K562 (cell line): ENCODE measurements around the gene PRELID2. TPM values are rescaled to one million over a fixed set of nuclear protein-coding genes. Genes with fewer than 3 reads are reported as not detected.

Experiments
- ATAC-seq: fragments of 200-7000 bp; cut with Tn5 transposase; 3 replicates; pipeline ENCODE4 v1.9.1; 2020; ENCODE audit warnings: moderate library complexity
- BruUV-seq: library from RNA; stranded (reverse); fragments of 400-500 nt; replicated peaks from 2 replicates; lab custom pipeline; 2021; lab: Mats Ljungman, UMichigan
- CTCF ChIA-PET: fragments of 300-600 bp; formaldehyde crosslinking; extraction: SDS; loops from one replicate; lab custom pipeline; 2021; ENCODE audit warnings: low intra/inter-chr PET ratio; lab: Yijun Ruan, JAX
- POLR2A ChIA-PET: fragments of 300-600, 350-650 bp; sonication (Branson Sonifier 250); formaldehyde crosslinking; extraction: SDS; loops from one replicate; lab custom pipeline; 2021; ENCODE audit warnings: antibody characterized with exemption, inconsistent platforms; lab: Yijun Ruan, JAX
- DNase-seq, 4 experiments: peaks; one replicate each; pipeline versions ENCODE4 v3.0.0 to v3.0.0-alpha.2; 2011 to 2018; ENCODE audit warnings: low spot score in 3 of 4, mixed read lengths in 3 of 4; ENCODE audit errors: extremely low read depth in 1 of 4
- FAIRE-seq: peaks from 2 replicates; lab custom pipeline; 2011; peaks lifted over from hg19 to GRCh38; lab: Jason Lieb, UNC
- H2AFZ ChIP-seq: 2 replicates; pipeline ENCODE4 v1.6.0; 2011; ENCODE audit warnings: low read depth, low read length, control low read depth, inconsistent platforms
- H3K27ac ChIP-seq: fragments of 200-600 bp; 3 replicates; pipeline ENCODE4 v1.8.0; 2011; ENCODE audit warnings: low read depth, mild to moderate bottlenecking, control low read depth, inconsistent platforms, low read length, moderate library complexity, mixed read lengths; ENCODE audit errors: extremely low read depth
- H3K27me3 ChIP-seq, 2 experiments: fragments of 300-600 bp in 1 of 2; 2 replicates in 1 of 2; 3 replicates in 1 of 2; pipeline versions ENCODE4 v1.6.0 to v1.8.0; 2011; ENCODE audit warnings: inconsistent platforms in 2 of 2, low read length in 2 of 2, mild to moderate bottlenecking in 1 of 2, mixed read lengths in 1 of 2, moderate library complexity in 1 of 2; ENCODE audit not compliant: control insufficient read depth in 2 of 2, insufficient read depth in 2 of 2
- H3K36me3 ChIP-seq: fragments of 300-600 bp; 3 replicates; pipeline ENCODE4 v1.8.0; 2011; ENCODE audit warnings: mild to moderate bottlenecking, low read length, inconsistent platforms; ENCODE audit not compliant: control insufficient read depth, insufficient read depth
- H3K4me1 ChIP-seq, 2 experiments: fragments of 200-600 bp in 1 of 2; replicated peaks in 1 of 2; 2 replicates in 1 of 2; 3 replicates in 1 of 2; pipeline versions ENCODE4 v1.5.1 to v1.8.0; 2011; ENCODE audit warnings: inconsistent platforms in 2 of 2, low read length in 2 of 2, mild to moderate bottlenecking in 1 of 2, mixed read lengths in 1 of 2, moderate library complexity in 1 of 2; ENCODE audit not compliant: control insufficient read depth in 2 of 2, insufficient read depth in 2 of 2
- H3K4me2 ChIP-seq: 2 replicates; pipeline ENCODE4 v1.6.1; 2011; ENCODE audit warnings: low read length, control low read depth, inconsistent platforms, mixed read lengths; ENCODE audit not compliant: insufficient read depth
- H3K4me3 ChIP-seq: fragments of 200-600 bp; sonication (generic), shearing (Covaris generic); 2 replicates; pipeline ENCODE4 v1.5.1; 2016; ENCODE audit warnings: control low read depth, inconsistent platforms
- H3K79me2 ChIP-seq: fragments of 200-600 bp; 3 replicates; pipeline ENCODE4 v1.8.0; 2011; ENCODE audit warnings: low read length, inconsistent platforms; ENCODE audit not compliant: control insufficient read depth, insufficient read depth
- H3K9ac ChIP-seq, 2 experiments: 2 replicates each; pipeline versions ENCODE4 v1.6.0 to v1.6.1; 2011; ENCODE audit warnings: low read depth in 2 of 2, low read length in 2 of 2, control low read depth in 1 of 2, inconsistent platforms in 1 of 2, mild to moderate bottlenecking in 1 of 2, mixed read lengths in 1 of 2; ENCODE audit not compliant: insufficient read depth in 1 of 2
- H3K9me1 ChIP-seq: one replicate; pipeline ENCODE4 v1.6.0; 2011; ENCODE audit warnings: inconsistent platforms, mild to moderate bottlenecking, low read length, moderate library complexity; ENCODE audit not compliant: control insufficient read depth, insufficient read depth
- H3K9me3 ChIP-seq: replicated peaks from 2 replicates; pipeline ENCODE4 v1.5.1; 2011; ENCODE audit warnings: low read depth, low read length, inconsistent platforms; ENCODE audit not compliant: control insufficient read depth, insufficient read depth
- H4K20me1 ChIP-seq: replicated peaks from 2 replicates; pipeline ENCODE4 v1.6.1; 2011; ENCODE audit warnings: low read length, inconsistent platforms, mixed read lengths; ENCODE audit not compliant: control insufficient read depth, insufficient read depth
- BRD9 ChIP-seq: fragments of 450-650 bp; IDR thresholded peaks from 2 replicates; pipeline ENCODE4 v1.6.1; 2018; ENCODE audit warnings: low read depth; ENCODE audit not compliant: partially characterized antibody
- CEBPG ChIP-seq, 3 experiments: fragments of 200-800 bp in 1 of 3; sonication (Bioruptor generic) in 1 of 3; sonication (generic) in 1 of 3; formaldehyde crosslinking in 1 of 3; IDR thresholded peaks in 2 of 3; conservative IDR thresholded peaks in 1 of 3; 2 replicates each; pipeline versions ENCODE4 v1.6.1 to v1.8.0; 2016 to 2022; ENCODE audit warnings: missing compliant biosample characterization in 2 of 3, missing genetic modification characterization in 2 of 3, mild to moderate bottlenecking in 1 of 3, missing genetic modification reagents in 1 of 3
- DMBX1 ChIP-seq: fragments of 250-450 bp; sonication (Bioruptor Pico); IDR thresholded peaks from 2 replicates; pipeline ENCODE4 v1.8.0; 2022; ENCODE audit warnings: inconsistent platforms, mild to moderate bottlenecking, moderate library complexity, borderline replicate concordance
- GATAD2A ChIP-seq: fragments of 450-650 bp; IDR thresholded peaks from 2 replicates; pipeline ENCODE4 v1.6.1; 2017
- KAT2B ChIP-seq: IDR thresholded peaks from one replicate; pipeline ENCODE4 v1.6.1; 2012; ENCODE audit warnings: low read depth, mild to moderate bottlenecking, control low read depth, inconsistent platforms, low read length, moderate library complexity
- KLF10 ChIP-seq: fragments of 250-450 bp; sonication (Bioruptor Pico); IDR thresholded peaks from 2 replicates; pipeline ENCODE4 v1.6.1; 2021; ENCODE audit warnings: matching md5 sums
- PRPF4 ChIP-seq: fragments of 200-400 bp; formaldehyde crosslinking; IDR thresholded peaks from one replicate; pipeline ENCODE4 v1.6.1; 2017; ENCODE audit warnings: low read length, low read depth, mild to moderate bottlenecking; ENCODE audit not compliant: insufficient read depth, poor library complexity, severe bottlenecking
- ZNF140 ChIP-seq: fragments of 250-450 bp; sonication (Bioruptor Pico); IDR thresholded peaks from 2 replicates; pipeline ENCODE4 v1.8.0; 2021; ENCODE audit warnings: moderate library complexity, mild to moderate bottlenecking, inconsistent platforms
- ZNF239 ChIP-seq: fragments of 250-450 bp; sonication (Bioruptor Pico); IDR thresholded peaks from 2 replicates; pipeline ENCODE4 v1.4.0; 2020; ENCODE audit warnings: mild to moderate bottlenecking
- ZNF274 ChIP-seq: IDR thresholded peaks from 2 replicates; pipeline ENCODE4 v1.6.1; 2011; ENCODE audit warnings: low read depth, mild to moderate bottlenecking, low read length, moderate library complexity, borderline replicate concordance
- ZNF444 ChIP-seq: fragments of 250-450 bp; sonication (Bioruptor Pico); IDR thresholded peaks from 2 replicates; pipeline ENCODE4 v1.4.0; 2020; ENCODE audit warnings: mild to moderate bottlenecking, moderate library complexity
- WGBS: fragments of 100-300 bp; shearing (Covaris generic); methylation state at CpG from one replicate; pipeline ENCODE4 v1.1.6; 2016; ENCODE audit warnings: low coverage, mixed read lengths; ENCODE audit not compliant: insufficient coverage; ENCODE audit errors: missing lambda C conversion rate; 5-methylcytosine and 5-hydroxymethylcytosine counted together
- in situ Hi-C: fragments of 300-500 bp; cut with MboI; formaldehyde crosslinking; loops from 4 replicates; pipeline ENCODE4 v1.15.0; 2018; ENCODE audit warnings: inconsistent platforms, mixed read lengths
- intact Hi-C: fragments of 100-400 bp; cut with micrococcal nuclease; formaldehyde crosslinking; loops from 2 replicates; pipeline ENCODE4 v1.14.2; 2022
- polyA plus RNA-seq, 8 experiments: library from polyadenylated mRNA; depleted of rRNA in 4 of 8; stranded (reverse) in 5 of 8; unstranded in 3 of 8; fragments of >200 nt; fragmentation: Nextera tagmentation in 2 of 8; fragmentation: Illumina TruSeq in 1 of 8; extraction: Ambion mirVana in 2 of 8; extraction: Trizol in 1 of 8; gene quantifications; 2 replicates each; pipeline versions ENCODE4 v1.2.1 to v1.2.3, GENCODE V29; 2011 to 2014; ENCODE audit warnings: inconsistent platforms in 1 of 8, missing spikeins in 1 of 8
- total RNA-seq, 7 experiments: library from RNA; depleted of rRNA in 6 of 7; stranded (reverse); fragments of >200 nt in 6 of 7; fragmentation: Illumina TruSeq in 2 of 7; extraction: Trizol in 2 of 7; gene quantifications; 2 replicates each; pipeline versions ENCODE4 v1.2.1 to v1.2.3, GENCODE V29; 2011 to 2021; ENCODE audit warnings: low replicate concordance in 1 of 7
- TF ChIP-seq, protein P1 (sequence below), 3 experiments: IDR thresholded peaks in 2 of 3; conservative IDR thresholded peaks in 1 of 3; 2 replicates each; pipeline ENCODE4 v1.5.1; 2011 to 2012; ENCODE audit warnings: low read length in 3 of 3, mild to moderate bottlenecking in 3 of 3, control low read depth in 2 of 3, improper control_type of control experiment in 1 of 3, inconsistent platforms in 1 of 3, low read depth in 1 of 3, mixed read lengths in 1 of 3, moderate library complexity in 1 of 3; ENCODE audit not compliant: insufficient read depth in 2 of 3
- TF ChIP-seq, protein P2 (sequence below): fragments of 450-650 bp; formaldehyde crosslinking; conservative IDR thresholded peaks from 2 replicates; pipeline ENCODE4 v1.4.0; 2022; ENCODE audit warnings: mild to moderate bottlenecking, missing genetic modification characterization
- TF ChIP-seq, protein P3 (sequence below): fragments of 250-450 bp; sonication (Bioruptor Pico); IDR thresholded peaks from 2 replicates; pipeline ENCODE4 v1.4.0; 2020; ENCODE audit warnings: mild to moderate bottlenecking, moderate library complexity

Gene PRELID2
- total and polyA plus RNA-seq, 9 of the 15 experiments (the other 6 are each of a cell fraction or from before 2014, with no cell fraction given), result 6.4 to 68.2 (median 28.8) TPM

DNA sequence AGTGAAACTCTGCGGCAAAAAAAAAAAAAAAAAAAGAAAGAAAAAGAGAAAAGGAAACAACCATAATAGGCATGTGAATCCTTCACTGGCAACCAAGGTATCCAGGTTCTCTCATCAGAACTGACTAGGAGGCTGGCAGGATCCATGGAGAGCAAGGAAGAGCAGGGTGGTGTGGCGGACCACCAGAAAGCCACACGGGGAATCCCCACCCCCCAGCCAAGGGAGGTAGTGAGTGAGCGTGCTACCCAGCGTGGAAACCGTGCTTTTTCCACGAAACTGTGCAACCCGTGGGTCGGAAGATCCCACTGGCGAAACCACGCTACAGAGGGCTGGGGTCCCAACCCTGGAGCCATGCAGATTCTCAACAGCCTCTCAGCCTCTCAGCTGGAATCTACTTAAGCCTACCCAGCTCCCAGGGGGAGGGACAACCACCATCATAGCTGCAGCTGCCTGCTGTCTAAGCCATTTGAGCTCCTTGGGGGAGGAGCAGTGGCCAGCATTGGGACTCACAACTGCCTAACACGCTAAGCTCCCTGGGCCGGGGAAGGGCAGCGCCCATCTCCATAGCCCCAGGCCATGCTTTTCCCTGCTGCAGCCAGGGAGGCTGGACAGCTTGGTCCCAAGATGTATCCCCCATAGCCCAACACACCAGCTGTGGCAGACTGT lies 91.6 kb downstream of the PRELID2 start:
- ChIA-PET CTCF (no interaction called here), POLR2A (interaction anchor here (0.7 kb wide), 1 partner anchor 15 kb away, joined by 3 read pairs; no protein-coding TSS in a partner anchor)
- no TSS peak for BruUV-seq
- no peaks in the 10 kb centered on the region for H3K79me2 ChIP-seq
- H3K27ac ChIP-seq, result no peak overlapping the region
- no peaks in the 10 kb centered on the region for H3K9me1 ChIP-seq
- no peaks in the 10 kb centered on the region for H3K4me1 ChIP-seq
- H3K36me3 ChIP-seq, result no peaks in the 10 kb centered on the region
- intact Hi-C loops, result no loop called here
- no peaks in the 10 kb centered on the region for H3K9me3 ChIP-seq
- no peak overlapping the region for H3K4me3 ChIP-seq
- H3K27me3 ChIP-seq, result no peaks in the 10 kb centered on the region
- ATAC-seq (peak; percentile 83), DNase-seq (peak in 1 of 4 experiments; percentile 5), FAIRE-seq (peak; percentile 40)
- H2AFZ ChIP-seq, result no peak overlapping the region
- H3K4me2 ChIP-seq, result no peak overlapping the region
- H4K20me1 ChIP-seq, result no peaks in the 10 kb centered on the region
- WGBS, result 71% methylated on average over 13 of the region's 14 CpGs
- TF ChIP-seq KAT2B, result no peak
- TF ChIP-seq ZNF444, result no peak
- no peak for TF ChIP-seq ZNF239 (CRISPR knock-in tag)
- no peak for TF ChIP-seq BRD9
- TF ChIP-seq, protein P1, sequence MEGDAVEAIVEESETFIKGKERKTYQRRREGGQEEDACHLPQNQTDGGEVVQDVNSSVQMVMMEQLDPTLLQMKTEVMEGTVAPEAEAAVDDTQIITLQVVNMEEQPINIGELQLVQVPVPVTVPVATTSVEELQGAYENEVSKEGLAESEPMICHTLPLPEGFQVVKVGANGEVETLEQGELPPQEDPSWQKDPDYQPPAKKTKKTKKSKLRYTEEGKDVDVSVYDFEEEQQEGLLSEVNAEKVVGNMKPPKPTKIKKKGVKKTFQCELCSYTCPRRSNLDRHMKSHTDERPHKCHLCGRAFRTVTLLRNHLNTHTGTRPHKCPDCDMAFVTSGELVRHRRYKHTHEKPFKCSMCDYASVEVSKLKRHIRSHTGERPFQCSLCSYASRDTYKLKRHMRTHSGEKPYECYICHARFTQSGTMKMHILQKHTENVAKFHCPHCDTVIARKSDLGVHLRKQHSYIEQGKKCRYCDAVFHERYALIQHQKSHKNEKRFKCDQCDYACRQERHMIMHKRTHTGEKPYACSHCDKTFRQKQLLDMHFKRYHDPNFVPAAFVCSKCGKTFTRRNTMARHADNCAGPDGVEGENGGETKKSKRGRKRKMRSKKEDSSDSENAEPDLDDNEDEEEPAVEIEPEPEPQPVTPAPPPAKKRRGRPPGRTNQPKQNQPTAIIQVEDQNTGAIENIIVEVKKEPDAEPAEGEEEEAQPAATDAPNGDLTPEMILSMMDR (IDR thresholded peaks at IDR 0.05 in 2 of 3, conservative IDR thresholded peaks at IDR 0.05 in 1 of 3; ENCODE audit: insufficient read depth in 2 of 3, low read depth in 1 of 3, low read length in 3 of 3), result no peak
- no peak for TF ChIP-seq DMBX1 (CRISPR knock-in tag)
- TF ChIP-seq, protein P2, sequence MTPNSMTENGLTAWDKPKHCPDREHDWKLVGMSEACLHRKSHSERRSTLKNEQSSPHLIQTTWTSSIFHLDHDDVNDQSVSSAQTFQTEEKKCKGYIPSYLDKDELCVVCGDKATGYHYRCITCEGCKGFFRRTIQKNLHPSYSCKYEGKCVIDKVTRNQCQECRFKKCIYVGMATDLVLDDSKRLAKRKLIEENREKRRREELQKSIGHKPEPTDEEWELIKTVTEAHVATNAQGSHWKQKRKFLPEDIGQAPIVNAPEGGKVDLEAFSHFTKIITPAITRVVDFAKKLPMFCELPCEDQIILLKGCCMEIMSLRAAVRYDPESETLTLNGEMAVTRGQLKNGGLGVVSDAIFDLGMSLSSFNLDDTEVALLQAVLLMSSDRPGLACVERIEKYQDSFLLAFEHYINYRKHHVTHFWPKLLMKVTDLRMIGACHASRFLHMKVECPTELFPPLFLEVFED, result no peak
- no peak for TF ChIP-seq KLF10 (CRISPR knock-in tag)
- TF ChIP-seq ZNF274, result no peak
- TF ChIP-seq PRPF4, result no peak
- TF ChIP-seq ZNF140 (CRISPR knock-in tag), result no peak
- TF ChIP-seq GATAD2A, result no peak
- TF ChIP-seq, protein P3, sequence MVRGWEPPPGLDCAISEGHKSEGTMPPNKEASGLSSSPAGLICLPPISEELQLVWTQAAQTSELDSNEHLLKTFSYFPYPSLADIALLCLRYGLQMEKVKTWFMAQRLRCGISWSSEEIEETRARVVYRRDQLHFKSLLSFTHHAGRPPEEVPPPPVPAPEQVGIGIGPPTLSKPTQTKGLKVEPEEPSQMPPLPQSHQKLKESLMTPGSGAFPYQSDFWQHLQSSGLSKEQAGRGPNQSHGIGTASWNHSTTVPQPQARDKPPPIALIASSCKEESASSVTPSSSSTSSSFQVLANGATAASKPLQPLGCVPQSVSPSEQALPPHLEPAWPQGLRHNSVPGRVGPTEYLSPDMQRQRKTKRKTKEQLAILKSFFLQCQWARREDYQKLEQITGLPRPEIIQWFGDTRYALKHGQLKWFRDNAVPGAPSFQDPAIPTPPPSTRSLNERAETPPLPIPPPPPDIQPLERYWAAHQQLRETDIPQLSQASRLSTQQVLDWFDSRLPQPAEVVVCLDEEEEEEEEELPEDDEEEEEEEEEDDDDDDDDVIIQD, result no peak
- no peak for TF ChIP-seq CEBPG (CRISPR knock-in tag; IDR thresholded peaks at IDR 0.05)
- no peak for TF ChIP-seq CEBPG (tag; conservative IDR thresholded peaks at IDR 0.05 in 1 of 2, IDR thresholded peaks at IDR 0.05 in 1 of 2)
- TF ChIP-seq, all 486 proteins: peak for 0
- H3K9ac ChIP-seq, result peak overlapping the region in 1 of 2 experiments; percentile 5; a peak in 1 of 4 replicates
- in situ Hi-C loops, result no loop called here
